Neuronal stem cell (in vitro differentiated cells): ENCODE measurements around the gene PLCB2.

Source experiments
- DNase-seq: peaks from one replicate; pipeline ENCODE4 v3.0.0-alpha.2; 2013; ENCODE audit warnings: low spot score
- H2AFZ ChIP-seq: one replicate; pipeline ENCODE4 v1.6.1; 2013; ENCODE audit warnings: mild to moderate bottlenecking, low read length, inconsistent platforms
- H2AK5ac ChIP-seq: 2 replicates; pipeline ENCODE4 v1.6.1; 2013; ENCODE audit warnings: low read depth, mild to moderate bottlenecking, inconsistent platforms, low read length, moderate library complexity, mixed read lengths
- H2BK120ac ChIP-seq: 2 replicates; pipeline ENCODE4 v1.6.1; 2013; ENCODE audit warnings: low read depth, mild to moderate bottlenecking, inconsistent platforms, low read length, moderate library complexity, mixed read lengths
- H2BK12ac ChIP-seq: one replicate; pipeline ENCODE4 v1.6.1; 2013; ENCODE audit warnings: low read length, inconsistent platforms
- H2BK15ac ChIP-seq: 2 replicates; pipeline ENCODE4 v1.6.1; 2013; ENCODE audit warnings: mild to moderate bottlenecking, low read length, inconsistent platforms, mixed read lengths
- H2BK5ac ChIP-seq: one replicate; pipeline ENCODE4 v1.6.1; 2013; ENCODE audit warnings: inconsistent platforms, mild to moderate bottlenecking, low read length, moderate library complexity
- H3K14ac ChIP-seq: one replicate; pipeline ENCODE4 v1.6.1; 2013; ENCODE audit warnings: low read length, inconsistent platforms
- H3K18ac ChIP-seq: 2 replicates; pipeline ENCODE4 v1.6.1; 2013; ENCODE audit warnings: low read length, inconsistent platforms
- H3K23ac ChIP-seq: 2 replicates; pipeline ENCODE4 v1.6.1; 2013; ENCODE audit warnings: low read depth, mild to moderate bottlenecking, mixed read lengths, low read length, inconsistent platforms; ENCODE audit not compliant: poor library complexity
- H3K27ac ChIP-seq: replicated peaks from 3 replicates; pipeline ENCODE4 v1.5.1; 2013; ENCODE audit warnings: low read length, inconsistent platforms
- H3K27me3 ChIP-seq, 3 experiments: 2 replicates each; pipeline ENCODE4 v1.6.1; 2013; ENCODE audit warnings: low read length in 3 of 3, mild to moderate bottlenecking in 2 of 3, inconsistent platforms in 1 of 3, low read depth in 1 of 3, mixed read lengths in 1 of 3, moderate library complexity in 1 of 3; ENCODE audit not compliant: control insufficient read depth in 3 of 3, insufficient read depth in 3 of 3
- H3K36me3 ChIP-seq, 2 donors: replicated peaks in 1 of 2; 2 replicates each; pipeline ENCODE4 v1.6.1; 2013; ENCODE audit warnings: low read length in 2 of 2; ENCODE audit not compliant: control insufficient read depth in 2 of 2, insufficient read depth in 2 of 2
- H3K4ac ChIP-seq: 2 replicates; pipeline ENCODE4 v1.6.1; 2013; ENCODE audit warnings: inconsistent platforms, mild to moderate bottlenecking, low read length, moderate library complexity
- H3K4me1 ChIP-seq, 2 donors: 1 replicate in 1 of 2; 2 replicates in 1 of 2; pipeline ENCODE4 v1.6.1; 2013; ENCODE audit warnings: low read length in 2 of 2, low read depth in 1 of 2; ENCODE audit not compliant: control insufficient read depth in 2 of 2, insufficient read depth in 1 of 2
- H3K4me2 ChIP-seq: one replicate; pipeline ENCODE4 v1.6.1; 2013; ENCODE audit warnings: mild to moderate bottlenecking, low read length, inconsistent platforms; ENCODE audit not compliant: insufficient read depth, poor library complexity, severe bottlenecking
- H3K4me3 ChIP-seq, 2 donors: 2 replicates each; pipeline ENCODE4 v1.5.1; 2013; ENCODE audit warnings: low read length in 2 of 2, mild to moderate bottlenecking in 2 of 2, inconsistent platforms in 1 of 2, moderate library complexity in 1 of 2
- H3K79me1 ChIP-seq: one replicate; pipeline ENCODE4 v1.6.1; 2013; ENCODE audit warnings: low read depth, mild to moderate bottlenecking, inconsistent platforms, low read length, moderate library complexity
- H3K9ac ChIP-seq: one replicate; pipeline ENCODE4 v1.6.1; 2013; ENCODE audit warnings: mild to moderate bottlenecking, low read depth, low read length, inconsistent platforms; ENCODE audit not compliant: poor library complexity
- H3K9me3 ChIP-seq, 2 donors: replicated peaks in 1 of 2; 2 replicates each; pipeline versions ENCODE3 to v1.6.1; 2013; ENCODE audit warnings: low read length in 2 of 2, mild to moderate bottlenecking in 2 of 2, inconsistent platforms in 1 of 2, low read depth in 1 of 2, mixed read lengths in 1 of 2, moderate library complexity in 1 of 2; ENCODE audit not compliant: control insufficient read depth in 2 of 2, insufficient read depth in 1 of 2
- H4K8ac ChIP-seq: one replicate; pipeline ENCODE4 v1.6.1; 2013; ENCODE audit warnings: low read depth, mild to moderate bottlenecking, inconsistent platforms, low read length, moderate library complexity
- H4K91ac ChIP-seq: one replicate; pipeline ENCODE4 v1.6.1; 2013; ENCODE audit warnings: low read length, low read depth, mild to moderate bottlenecking, inconsistent platforms; ENCODE audit not compliant: poor library complexity
- WGBS, 2 donors: extraction: QIAGEN DNeasy Blood & Tissue Kit; methylation state at CpG; one replicate each; pipeline ENCODE4 v1.1.7; 2013; ENCODE audit warnings: missing lambda C conversion rate in 2 of 2, mixed read lengths in 1 of 2; ENCODE audit not compliant: insufficient read length in 2 of 2, insufficient replicate concordance in 1 of 2; ENCODE audit errors: extremely low coverage in 2 of 2; 5-methylcytosine and 5-hydroxymethylcytosine counted together

PLCB2 gene

GRCh38 chr15:40328176-40328575, 20.4 kb upstream of the PLCB2 start:
- no peak overlapping the region for H3K4me2 ChIP-seq
- no peak overlapping the region for H3K27ac ChIP-seq
- peaks cover 0 to 8% (median 0%) of the 10 kb centered on the region in 3 experiments for H3K27me3 ChIP-seq
- H4K91ac ChIP-seq: no peak overlapping the region
- no peak overlapping the region for H2AFZ ChIP-seq
- no peak overlapping the region for H2AK5ac ChIP-seq
- H3K9me3 ChIP-seq: peaks cover 0 to 5% of the 10 kb centered on the region in 2 donors
- H3K23ac ChIP-seq: no peak overlapping the region
- H3K36me3 ChIP-seq: peaks cover 0 to 6% of the 10 kb centered on the region in 2 donors
- no peak overlapping the region for H3K18ac ChIP-seq
- H2BK5ac ChIP-seq: no peak overlapping the region
- H2BK120ac ChIP-seq: no peak overlapping the region
- H3K4me1 ChIP-seq: peaks cover 33 to 54% of the 10 kb centered on the region in 2 donors
- H3K14ac ChIP-seq: no peak overlapping the region
- no peak overlapping the region for H3K4ac ChIP-seq
- H2BK12ac ChIP-seq: no peak overlapping the region
- H3K79me1 ChIP-seq: no peaks in the 10 kb centered on the region
- no peak overlapping the region for H3K4me3 ChIP-seq
- DNase-seq: no peak
- WGBS, 2 donors: no CpG with 5 or more reads among the region's 3 CpGs
- no peak overlapping the region for H4K8ac ChIP-seq
- no peak overlapping the region for H2BK15ac ChIP-seq
- H3K9ac ChIP-seq: no peak overlapping the region

DNA sequence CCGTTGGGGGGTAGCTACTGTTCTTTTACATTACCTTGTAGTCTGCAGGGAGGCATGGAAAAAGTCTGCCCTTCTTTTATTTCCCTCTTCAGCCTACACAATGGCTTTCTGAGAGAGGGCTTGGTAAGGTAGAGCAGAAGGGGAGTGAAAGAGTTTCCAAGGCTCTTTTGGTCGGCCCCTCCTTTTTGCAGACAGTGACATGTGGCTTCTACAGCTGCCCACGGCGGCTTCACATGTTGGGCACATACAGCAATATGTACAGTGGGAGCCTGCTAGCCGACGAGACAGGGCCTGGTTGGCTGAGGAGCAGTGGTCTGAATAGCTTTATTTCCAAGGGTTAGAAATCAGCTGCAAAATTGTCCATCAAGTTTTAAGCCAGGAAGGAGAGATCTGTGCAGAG, 19.7 kb upstream of the PLCB2 start:
- Histone ChIP-seq H4K91ac (no peak overlapping the region), H3K27me3 (peaks cover 0 to 14% (median 4%) of the 10 kb centered on the region in 3 experiments), H2BK5ac (no peak overlapping the region), H3K18ac (no peak overlapping the region), H2AK5ac (no peak overlapping the region), H2AFZ (peak overlapping the region; percentile 31), H3K4me2 (no peak overlapping the region), H3K23ac (no peak overlapping the region), H2BK15ac (no peak overlapping the region), H3K4ac (no peak overlapping the region), H3K27ac (no peak overlapping the region), H3K79me1 (no peaks in the 10 kb centered on the region), H3K9ac (no peak overlapping the region), H3K14ac (no peak overlapping the region), H4K8ac (no peak overlapping the region), H3K9me3 (peaks cover 0 to 5% of the 10 kb centered on the region in 2 donors), H3K36me3 (peaks cover 0 to 6% of the 10 kb centered on the region in 2 donors), H2BK120ac (no peak overlapping the region), H2BK12ac (no peak overlapping the region), H3K4me1 (peaks cover 39 to 60% of the 10 kb centered on the region in 2 donors), H3K4me3 (no peak overlapping the region)
- no CpG with 5 or more reads among the region's 6 CpGs for WGBS, 2 donors
- DNase-seq: no peak

DNA sequence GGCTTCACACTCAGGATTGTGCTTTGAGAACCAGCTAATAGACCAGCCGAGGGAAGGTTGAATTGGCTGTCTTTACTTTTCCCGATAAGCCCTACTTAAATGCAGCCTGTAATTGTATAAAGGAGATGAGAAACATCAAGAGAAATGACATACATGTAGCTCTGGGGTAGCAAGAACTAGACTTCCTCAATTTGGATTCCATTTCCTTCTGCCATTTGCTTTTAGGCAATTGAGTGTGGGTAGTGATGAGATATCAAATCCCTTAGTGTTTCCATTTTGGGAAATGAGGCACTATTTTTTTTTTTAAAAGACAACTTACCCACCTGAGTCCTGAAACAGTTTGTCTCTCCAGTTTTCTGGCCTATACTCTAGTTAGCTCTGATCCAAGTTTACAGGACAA, 18.0 kb upstream of the PLCB2 start:
- Histone ChIP-seq H3K27ac (no peak overlapping the region), H2BK5ac (no peak overlapping the region), H3K4me3 (no peak overlapping the region), H3K27me3 (peaks cover 4 to 22% (median 4%) of the 10 kb centered on the region in 3 experiments), H4K8ac (no peak overlapping the region), H3K18ac (no peak overlapping the region), H4K91ac (no peak overlapping the region), H3K4me2 (no peak overlapping the region), H3K23ac (no peak overlapping the region), H3K4ac (no peak overlapping the region), H3K4me1 (peaks cover 37 to 68% of the 10 kb centered on the region in 2 donors), H3K79me1 (no peaks in the 10 kb centered on the region), H3K36me3 (peaks cover 0 to 6% of the 10 kb centered on the region in 2 donors), H3K9me3 (peaks cover 0 to 5% of the 10 kb centered on the region in 2 donors), H3K9ac (no peak overlapping the region), H2BK120ac (no peak overlapping the region), H3K14ac (no peak overlapping the region), H2BK12ac (no peak overlapping the region), H2BK15ac (no peak overlapping the region), H2AFZ (no peak overlapping the region), H2AK5ac (no peak overlapping the region)
- no peak for DNase-seq
- WGBS, 2 donors: no CpG with 5 or more reads among the region's 2 CpGs

DNA sequence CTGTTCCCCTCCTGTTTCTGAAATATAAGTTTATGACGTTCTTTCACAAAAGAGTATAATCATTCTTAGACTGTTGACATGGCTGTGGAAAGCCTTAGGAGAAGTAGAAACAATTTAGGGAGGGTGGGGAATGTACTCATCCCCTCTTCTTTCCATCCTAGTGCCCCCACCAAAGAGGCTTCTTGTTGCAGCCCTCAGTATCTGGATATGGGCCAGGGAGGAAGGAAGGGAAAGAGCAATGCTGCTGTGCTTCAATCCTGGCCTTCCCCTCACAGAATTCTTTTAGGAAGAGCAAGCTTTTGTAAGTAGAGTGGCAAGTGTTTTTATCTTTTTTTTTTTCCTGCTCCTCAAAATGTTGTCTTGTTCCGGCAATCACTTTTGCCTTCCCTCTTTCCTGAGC, 17.5 kb upstream of the PLCB2 start:
- Histone ChIP-seq H3K36me3 (peaks cover 0 to 6% of the 10 kb centered on the region in 2 donors), H3K18ac (no peak overlapping the region), H3K4me2 (peak overlapping the region; percentile 93), H2AK5ac (no peak overlapping the region), H3K4me1 (peaks cover 36 to 64% of the 10 kb centered on the region in 2 donors), H2BK120ac (no peak overlapping the region), H3K23ac (no peak overlapping the region), H2BK12ac (no peak overlapping the region), H3K9ac (no peak overlapping the region), H3K9me3 (peaks cover 0 to 5% of the 10 kb centered on the region in 2 donors), H3K27me3 (peaks cover 4 to 22% (median 4%) of the 10 kb centered on the region in 3 experiments), H3K27ac (no peak overlapping the region), H3K79me1 (no peaks in the 10 kb centered on the region), H2AFZ (no peak overlapping the region), H2BK15ac (no peak overlapping the region), H2BK5ac (no peak overlapping the region), H4K8ac (no peak overlapping the region), H3K4ac (no peak overlapping the region), H3K4me3 (peak overlapping the region in 1 of 2 donors; percentile 65), H4K91ac (no peak overlapping the region), H3K14ac (no peak overlapping the region)
- no peak for DNase-seq
- WGBS, 2 donors: no CpG with 5 or more reads among the region's 2 CpGs
